SKM-1 (cell line): ENCODE data around the gene RRP1.

ENCODE experiments used
- DNase-seq: peaks from one replicate; lab custom pipeline; 2025; ENCODE audit not compliant: unreplicated experiment; lab: John Stamatoyannopoulos, UW

Gene RRP1

DNA sequence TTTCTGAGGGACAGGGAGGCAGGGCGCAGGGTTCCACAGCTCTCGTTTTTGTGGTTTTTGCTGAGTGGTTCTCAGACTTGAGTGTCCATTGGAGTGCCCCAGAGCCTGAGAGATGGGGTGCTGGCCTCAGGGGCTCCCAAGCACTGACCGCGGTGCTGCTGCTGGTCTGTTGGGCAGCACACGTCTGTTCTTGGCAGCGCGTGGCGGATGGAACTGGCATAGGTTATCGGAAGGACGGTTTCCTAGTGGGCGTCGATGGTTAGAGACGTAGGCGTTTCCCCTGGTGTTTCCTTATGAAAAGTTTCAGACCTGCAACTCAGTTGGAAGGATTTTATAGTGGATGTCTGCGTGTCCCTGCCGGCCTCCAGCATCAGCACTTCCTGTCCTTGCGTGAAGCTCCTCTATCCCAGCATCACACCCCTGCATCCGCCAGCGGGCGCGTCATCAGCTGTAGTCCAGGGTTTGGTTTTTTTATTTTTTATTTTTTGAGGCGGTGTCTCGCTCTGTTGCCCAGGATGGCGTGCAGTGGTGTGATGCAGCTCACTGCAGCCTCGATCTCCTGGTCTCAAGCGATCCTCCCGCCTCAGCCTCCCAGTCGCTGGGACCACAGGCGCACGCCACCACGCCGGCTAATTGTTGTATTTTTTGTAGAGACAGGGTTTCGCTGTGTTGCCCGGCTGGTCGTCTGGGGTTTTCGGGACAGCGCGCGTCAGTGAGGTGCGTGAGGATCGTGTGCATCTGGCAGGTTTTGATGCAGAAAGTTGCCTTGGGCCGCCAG is 11.8 kb downstream of the RRP1 start:
- DNase-seq = no peak

DNA sequence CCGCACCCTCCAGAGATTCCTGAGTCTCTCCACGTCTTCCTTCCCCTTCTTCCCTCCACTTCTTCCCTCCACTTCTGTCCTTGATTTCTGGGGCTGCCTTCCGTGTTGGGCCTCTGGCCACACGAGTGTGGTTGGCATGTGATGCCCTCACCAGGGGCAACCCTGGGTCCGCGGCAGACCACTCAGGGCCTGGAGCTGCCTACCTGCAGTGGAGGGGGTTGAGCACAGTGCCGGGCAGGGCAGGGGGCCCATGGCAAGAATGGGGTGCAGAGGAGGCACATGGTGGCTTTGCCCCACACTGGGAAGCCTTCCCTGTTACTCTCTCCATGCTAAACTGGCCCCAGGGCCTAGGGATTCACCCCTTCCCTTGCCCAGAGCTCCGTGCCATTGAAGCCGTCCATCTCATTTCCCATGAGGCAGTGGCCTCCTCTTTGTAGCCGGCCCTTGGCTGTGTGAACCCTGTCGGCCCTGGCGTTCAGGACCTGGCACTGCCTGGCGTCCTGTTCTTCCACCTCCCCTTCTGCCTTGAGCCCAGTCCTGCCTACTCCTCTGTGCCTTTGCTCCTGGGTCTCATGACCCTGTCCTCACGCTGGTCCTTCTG is 13.4 kb downstream of the RRP1 start:
- DNase-seq = no peak

- DNase-seq = no peak
These were observed 14.4 kb downstream of the RRP1 start for GRCh38 chr21:43803558-43804300.

DNA sequence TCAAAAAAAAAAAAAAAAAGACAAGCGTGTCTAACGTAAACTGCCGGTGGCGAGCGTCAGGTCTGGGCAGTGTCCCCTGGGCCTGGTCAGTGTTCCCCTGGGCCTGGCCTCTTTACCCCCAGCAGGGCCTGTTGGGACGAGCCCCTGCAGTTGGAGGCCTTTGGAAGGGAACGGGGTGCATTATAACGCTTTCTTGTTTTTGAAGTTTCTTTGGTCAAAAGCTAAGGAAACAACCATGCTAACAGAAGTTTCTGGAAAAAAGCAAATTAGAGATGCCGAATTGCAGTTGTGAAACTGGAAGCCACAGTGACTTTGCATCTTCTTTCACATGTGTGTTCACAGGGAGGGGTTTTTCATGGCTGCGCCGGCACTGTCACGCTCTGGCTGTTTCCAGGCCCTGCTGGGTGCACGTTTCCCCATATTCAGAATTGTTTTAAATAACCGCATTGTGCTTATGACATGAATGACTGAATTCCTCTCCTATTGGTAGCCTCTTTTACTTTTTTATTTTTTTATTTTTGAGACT is 16.0 kb downstream of the RRP1 start:
- no peak for DNase-seq

DNA sequence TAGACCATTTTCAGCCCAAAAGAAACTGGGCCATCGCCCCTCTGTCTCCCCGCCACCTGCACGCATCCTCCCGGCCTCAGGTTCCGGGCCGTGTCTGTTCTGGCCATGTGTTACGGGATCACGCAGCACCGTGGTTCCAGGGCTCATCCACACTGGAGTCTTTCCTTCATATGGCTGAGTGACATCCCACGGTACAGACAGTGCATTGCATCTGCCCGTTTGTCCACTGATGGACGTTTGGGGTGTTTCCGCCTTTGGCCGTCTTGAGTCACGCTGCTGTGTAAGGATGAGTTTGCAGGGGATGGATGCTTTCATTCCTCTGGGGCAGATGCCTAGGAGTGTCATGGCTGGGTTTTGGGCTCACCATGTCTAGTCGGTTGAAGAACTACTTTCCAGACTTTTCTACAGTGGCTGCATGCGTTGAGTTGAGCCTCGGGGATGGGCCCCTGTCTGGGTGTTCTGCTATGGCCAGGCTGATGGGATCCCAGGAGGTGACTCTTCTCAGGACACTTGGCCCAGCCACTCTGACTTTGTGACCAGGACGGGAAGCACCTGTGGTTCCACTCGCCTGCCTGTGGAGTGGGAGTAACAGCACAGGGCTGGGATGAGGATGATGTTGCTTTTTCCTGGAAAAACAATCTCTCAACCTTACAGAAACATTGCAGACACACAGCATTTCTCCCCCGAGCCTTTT is 16.8 kb downstream of the RRP1 start:
- no peak for DNase-seq

- no peak for DNase-seq
These were observed 19.0 kb downstream of the RRP1 start for GRCh38 chr21:43808367-43808766.

- DNase-seq = no peak
These were observed 19.5 kb downstream of the RRP1 start for GRCh38 chr21:43808832-43809251.

DNA sequence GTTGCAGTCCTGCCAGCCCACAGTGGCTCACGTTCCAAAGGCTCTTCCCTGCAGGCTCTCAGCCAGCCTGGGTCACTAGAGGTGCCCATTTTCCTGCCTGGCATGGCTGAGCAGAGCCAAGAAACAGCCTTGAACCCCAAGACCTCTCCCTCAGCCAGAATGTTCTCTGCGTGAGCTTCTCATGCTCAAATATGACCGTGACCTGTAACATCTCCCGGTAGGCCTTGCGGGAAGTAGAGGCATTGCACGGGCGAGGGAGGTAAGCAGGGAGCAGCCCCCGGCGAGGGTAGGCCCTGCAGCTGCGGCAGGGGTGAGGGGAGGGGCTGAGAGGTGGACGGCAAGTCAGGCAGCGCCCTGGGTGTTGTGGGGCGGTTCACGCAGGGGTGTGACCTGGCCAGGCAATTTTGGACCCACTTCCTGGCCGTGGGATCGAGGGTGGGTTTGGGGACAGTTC is 20.0 kb downstream of the RRP1 start:
- no peak for DNase-seq

DNA sequence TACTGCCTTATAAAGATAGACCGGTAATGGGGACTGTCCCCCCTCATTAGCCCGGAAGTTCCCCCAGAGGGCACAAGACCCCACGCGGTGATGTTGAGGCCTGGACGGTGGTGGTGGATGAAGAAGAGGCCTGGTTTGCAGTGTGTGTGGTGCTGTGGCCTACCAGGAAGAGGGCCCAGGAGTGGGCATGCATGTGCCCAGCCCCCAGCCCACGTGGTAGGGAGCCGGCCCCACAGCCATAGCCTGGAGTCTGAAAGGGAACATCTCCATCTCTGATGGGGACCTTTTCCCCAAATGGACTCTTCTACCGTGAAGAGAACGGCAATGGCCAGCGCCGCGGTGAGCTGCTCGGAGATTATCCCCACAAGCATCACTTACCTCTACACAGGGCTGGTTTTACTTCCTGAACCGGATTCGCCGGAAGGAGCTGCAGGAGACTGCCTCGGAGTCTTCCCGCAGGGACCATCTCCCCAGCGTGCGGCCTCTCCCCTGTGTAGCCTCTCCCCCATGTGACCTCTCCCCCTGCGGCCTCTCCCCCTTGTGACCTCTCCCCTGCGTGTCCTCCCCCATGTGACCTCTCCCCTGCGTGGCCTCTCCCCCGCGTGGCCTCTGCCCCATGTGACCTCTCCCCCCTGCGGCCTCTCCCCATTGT is 20.6 kb downstream of the RRP1 start:
- no peak for DNase-seq

- DNase-seq = peak; percentile 50
These were observed 21.3 kb downstream of the RRP1 start for GRCh38 chr21:43810505-43811261.

DNA sequence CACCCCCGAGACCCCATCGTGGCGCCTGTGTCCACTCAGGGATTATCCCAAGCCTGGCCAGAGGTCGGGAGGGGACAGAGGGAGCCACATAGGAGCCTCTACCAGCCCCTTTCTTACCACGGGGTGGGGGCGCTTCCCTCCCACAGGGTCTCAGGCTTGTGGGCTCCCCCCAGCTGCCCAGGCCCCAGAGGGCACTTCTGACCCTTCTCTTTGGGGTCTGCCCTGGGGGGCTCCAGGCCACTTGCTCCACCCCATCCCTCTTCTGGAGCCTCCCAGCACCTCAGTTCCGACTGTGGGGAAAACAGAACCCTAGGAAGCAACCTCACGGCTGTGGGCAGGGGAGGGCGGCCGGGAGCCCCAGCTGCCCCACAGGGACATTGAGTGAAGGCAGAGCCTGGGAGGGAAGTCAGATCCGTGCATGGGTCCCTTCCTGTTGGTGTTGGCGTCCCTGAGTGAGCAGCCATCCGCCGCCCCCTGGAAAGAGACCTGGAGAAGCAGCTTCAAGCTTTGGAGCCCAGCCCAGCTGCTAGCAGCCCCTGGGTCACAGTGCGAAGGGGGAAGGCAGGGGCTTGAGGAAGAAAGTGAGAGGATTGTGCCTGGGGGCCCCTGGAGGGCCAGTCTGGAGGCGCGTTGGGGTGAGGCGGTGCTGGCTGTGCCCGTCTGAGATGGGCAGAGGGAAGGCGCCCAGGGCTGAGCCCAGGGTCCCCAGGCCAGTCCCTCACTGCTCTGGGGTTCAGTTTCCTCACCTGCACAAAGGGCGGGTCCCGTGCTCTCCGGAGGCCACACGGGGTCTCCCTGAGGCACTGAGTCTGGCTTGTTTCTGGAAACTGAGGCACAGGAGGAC is 22.1 kb downstream of the RRP1 start:
- no peak for DNase-seq

DNA sequence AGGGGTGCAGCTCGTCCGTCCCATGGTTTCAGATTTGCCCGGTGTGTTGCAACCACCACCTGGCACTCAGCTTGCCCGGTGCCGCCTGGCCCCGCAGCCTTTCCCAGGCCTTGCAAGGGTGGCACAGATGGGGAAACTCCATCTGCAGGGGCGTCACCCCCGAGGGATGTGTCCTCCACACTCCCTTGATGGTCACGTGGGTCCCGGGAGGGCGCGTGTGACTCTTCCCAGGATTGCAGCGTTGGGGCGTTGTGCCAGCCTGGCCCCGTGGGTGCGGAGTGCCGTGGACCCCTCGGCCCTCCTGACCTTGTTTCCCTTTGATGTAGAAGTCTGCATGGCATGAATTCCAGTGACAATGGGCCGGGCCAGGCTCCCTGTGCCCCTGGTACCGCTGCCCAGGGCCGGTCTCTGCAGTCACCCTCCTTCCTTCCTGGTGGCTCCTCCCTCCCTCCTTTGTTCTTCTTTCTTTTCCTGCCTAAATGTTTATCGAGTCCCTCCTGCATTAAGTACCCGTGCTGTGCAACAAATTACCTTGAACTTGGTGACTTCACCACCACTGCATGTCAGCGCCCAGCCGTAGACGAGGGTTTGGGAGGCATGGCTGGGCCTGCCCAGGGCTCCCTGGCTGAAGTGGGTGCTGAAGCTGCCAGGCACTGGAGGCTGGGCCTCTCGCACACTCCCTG is 22.9 kb downstream of the RRP1 start:
- DNase-seq = no peak

DNA sequence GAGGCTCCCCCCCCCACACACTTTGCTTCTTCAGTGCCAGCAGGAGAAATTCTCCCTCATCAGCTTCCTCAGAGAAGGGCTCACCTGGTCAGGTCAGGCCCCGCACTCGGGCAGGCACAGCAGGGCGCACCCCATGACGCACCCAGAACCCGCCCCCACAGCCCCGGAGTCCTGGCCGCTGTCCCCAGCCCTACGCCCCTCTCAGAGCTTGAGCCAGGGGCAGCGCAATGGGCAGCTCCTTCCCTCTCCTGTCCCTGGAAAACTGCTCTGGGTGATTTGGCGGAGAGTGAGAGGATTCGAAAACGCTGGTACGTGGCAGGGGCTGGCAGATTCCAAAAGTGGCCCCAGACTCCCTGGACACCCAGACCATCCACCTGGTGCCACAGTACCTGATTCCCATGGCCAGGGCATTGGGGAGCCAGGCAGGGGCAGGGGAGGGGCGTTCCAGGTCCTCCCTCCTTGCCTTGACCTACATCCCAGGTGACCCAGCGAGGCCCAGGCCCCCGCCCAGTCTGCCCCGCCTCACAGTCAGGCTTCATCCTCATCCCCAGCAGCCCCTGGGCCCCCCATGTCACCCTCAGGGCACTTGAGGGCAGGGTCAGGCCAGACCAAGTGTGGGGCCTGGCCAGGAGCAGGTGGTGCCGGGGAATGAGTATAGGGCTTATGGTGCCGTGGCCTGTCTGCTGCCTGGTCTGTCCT is 23.7 kb downstream of the RRP1 start:
- no peak for DNase-seq

DNA sequence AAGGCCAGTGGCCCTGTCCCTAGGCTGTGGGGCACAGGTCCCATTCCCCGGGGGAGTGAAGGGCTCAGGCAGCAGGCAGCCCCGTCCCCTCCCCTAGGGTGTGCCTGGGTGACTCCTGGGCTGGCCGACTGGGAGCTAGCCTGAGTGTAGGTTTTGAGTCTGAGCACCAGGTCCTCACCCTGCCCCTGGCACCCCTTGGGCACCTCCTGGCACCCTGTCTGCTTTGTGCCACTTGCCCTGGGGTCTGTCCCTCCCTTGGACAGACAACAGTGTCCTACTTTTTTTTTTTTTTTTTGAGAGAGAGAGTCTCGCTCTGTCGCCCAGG is 24.2 kb downstream of the RRP1 start:
- no peak for DNase-seq

GRCh38 chr21:43814215-43815106 is 25.1 kb downstream of the RRP1 start:
- DNase-seq = no peak

DNA sequence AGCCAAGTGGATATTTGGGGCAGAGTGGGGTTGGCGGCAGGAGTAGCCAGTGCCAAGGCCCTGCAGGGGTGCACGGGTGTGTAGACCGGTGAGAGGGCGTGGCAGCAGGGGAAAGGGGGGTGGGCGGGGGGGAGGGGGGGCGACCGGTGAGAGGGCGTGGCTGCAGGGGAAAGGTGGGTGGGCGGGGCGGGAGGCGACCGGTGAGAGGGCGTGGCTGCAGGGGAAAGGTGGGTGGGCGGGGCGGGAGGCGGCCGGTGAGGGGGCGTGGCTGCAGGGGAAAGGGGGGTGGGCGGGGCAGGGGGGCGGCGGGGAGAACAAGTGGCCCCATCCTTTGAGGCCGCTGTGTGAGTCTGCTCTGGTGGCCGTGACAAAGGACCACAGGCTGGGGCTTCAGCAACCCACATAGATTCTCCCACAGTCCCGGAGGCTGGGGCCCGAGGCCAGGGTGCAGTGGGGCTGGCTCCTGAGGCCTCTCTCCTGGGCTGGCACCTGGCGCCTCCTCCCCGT is 25.8 kb downstream of the RRP1 start:
- DNase-seq = no peak

- no peak for DNase-seq
These were observed 26.6 kb downstream of the RRP1 start for GRCh38 chr21:43815991-43816390.
